Peyer's patch (tissue), 4 donors: ENCODE measurements around the gene CD247. TPM values are rescaled to one million over a fixed set of nuclear protein-coding genes. Genes with fewer than 3 reads are reported as not detected.

ENCODE experiments used
- DNase-seq, 3 donors: peaks; one replicate each; pipeline ENCODE4 v3.0.0-alpha.2; 2017 to 2019
- H3K27ac ChIP-seq, 4 donors: fragments of 200-600 bp; sonication (generic); one replicate each; pipeline ENCODE4 v1.5.1; 2016 to 2019
- H3K27me3 ChIP-seq, 2 donors: fragments of 200-600 bp; sonication (generic); one replicate each; pipeline ENCODE4 v1.5.1; 2019
- H3K36me3 ChIP-seq, 3 donors: fragments of 200-600 bp; sonication (generic); one replicate each; pipeline ENCODE4 v1.5.1; 2016 to 2019
- H3K4me1 ChIP-seq, 4 donors: fragments of 200-600 bp; sonication (generic); one replicate each; pipeline ENCODE4 v1.5.1; 2016 to 2019
- H3K4me3 ChIP-seq, 4 donors: fragments of 200-600 bp; sonication (generic); 1 replicate in 3 of 4; 2 replicates in 1 of 4; pipeline ENCODE4 v1.5.1; 2016 to 2019; ENCODE audit warnings: mild to moderate bottlenecking in 1 of 4
- H3K9me3 ChIP-seq, 4 donors: fragments of 200-600 bp; sonication (generic); one replicate each; pipeline ENCODE4 v1.5.1; 2016 to 2019; ENCODE audit warnings: mild to moderate bottlenecking in 1 of 4
- CTCF ChIP-seq, 6 experiments: fragments of 450-650 bp in 4 of 6; fragments of 200-600 bp in 2 of 6; sonication (generic) in 1 of 6; IDR thresholded peaks; one replicate each; pipeline ENCODE4 v1.5.1; 2017 to 2019; ENCODE audit warnings: antibody characterized with exemption in 6 of 6, mild to moderate bottlenecking in 3 of 6, moderate library complexity in 1 of 6
- POLR2A ChIP-seq, 2 donors: fragments of 450-650 bp; IDR thresholded peaks; one replicate each; pipeline ENCODE4 v1.5.1; 2017; ENCODE audit warnings: antibody characterized with exemption in 2 of 2, mild to moderate bottlenecking in 2 of 2, moderate library complexity in 2 of 2
- total RNA-seq, 4 donors: library from RNA; depleted of rRNA; stranded (reverse); fragments of >200 nt; gene quantifications; one replicate each; pipeline ENCODE4 v1.1.0, GENCODE V29; 2016

CD247 gene
- total RNA-seq, 4 donors from 2014 or later, result 1.9 to 7.4 (median 3.9) TPM; not detected in 1

GRCh38 chr1:167439301-167439988, 78.9 kb downstream of the CD247 start:
- H3K36me3 ChIP-seq, result no peaks in the 10 kb centered on the region

GRCh38 chr1:167438171-167439138, 79.9 kb downstream of the CD247 start:
- no peak overlapping the region for H3K27ac ChIP-seq
- no peaks in the 10 kb centered on the region for H3K27me3 ChIP-seq
- no peaks in the 10 kb centered on the region for H3K9me3 ChIP-seq
- peaks cover 0 to 6% (median 3%) of the 10 kb centered on the region in 4 donors for H3K4me1 ChIP-seq
- DNase-seq, result peak in 2 of 3 donors; percentile 31 to 65
- no peak for TF ChIP-seq POLR2A (IDR thresholded peaks at IDR 0.05)
- H3K4me3 ChIP-seq, result no peak overlapping the region
- H3K36me3 ChIP-seq, result no peaks in the 10 kb centered on the region

More at GRCh38 chr1:167439301-167439988, 78.9 kb downstream of the CD247 start:
- DNase-seq, result peak in 2 of 3 donors; percentile 43 to 59
- TF ChIP-seq CTCF (IDR thresholded peaks at IDR 0.05), result no peak
- no peak for TF ChIP-seq POLR2A (IDR thresholded peaks at IDR 0.05)
- Histone ChIP-seq H3K27ac (no peak overlapping the region), H3K4me1 (peaks cover 0 to 6% (median 3%) of the 10 kb centered on the region in 4 donors), H3K9me3 (no peaks in the 10 kb centered on the region), H3K4me3 (peak overlapping the region; percentile 11 to 46 (median 38)), H3K27me3 (no peaks in the 10 kb centered on the region)

DNA sequence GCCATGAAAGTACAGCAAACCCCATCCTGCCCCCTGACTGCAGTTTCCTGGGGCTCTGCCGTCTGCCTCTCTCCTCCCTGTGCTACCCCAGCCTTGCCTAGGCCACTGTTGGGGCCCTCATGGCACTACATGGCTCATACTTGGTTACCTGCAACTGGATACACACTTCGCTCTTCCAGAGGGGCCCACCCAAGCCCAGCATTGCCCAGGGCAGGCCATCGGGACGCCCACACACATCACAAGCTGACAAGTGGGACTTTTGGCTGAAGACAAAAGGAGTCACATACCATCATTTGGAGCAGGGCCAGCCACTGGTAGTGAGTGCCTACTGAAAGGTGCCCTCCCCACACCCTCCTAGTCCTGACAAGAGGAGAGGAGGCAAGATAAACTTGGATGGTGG, 82.8 kb downstream of the CD247 start:
- Histone ChIP-seq H3K27me3 (no peaks in the 10 kb centered on the region), H3K36me3 (no peaks in the 10 kb centered on the region), H3K4me3 (no peak overlapping the region), H3K9me3 (no peaks in the 10 kb centered on the region), H3K4me1 (peaks cover 0 to 27% (median 7%) of the 10 kb centered on the region in 4 donors), H3K27ac (no peak overlapping the region)
- TF ChIP-seq CTCF (IDR thresholded peaks at IDR 0.05) (no peak), POLR2A (IDR thresholded peaks at IDR 0.05) (no peak)
- DNase-seq, result peak in 1 of 3 donors; percentile 11

DNA sequence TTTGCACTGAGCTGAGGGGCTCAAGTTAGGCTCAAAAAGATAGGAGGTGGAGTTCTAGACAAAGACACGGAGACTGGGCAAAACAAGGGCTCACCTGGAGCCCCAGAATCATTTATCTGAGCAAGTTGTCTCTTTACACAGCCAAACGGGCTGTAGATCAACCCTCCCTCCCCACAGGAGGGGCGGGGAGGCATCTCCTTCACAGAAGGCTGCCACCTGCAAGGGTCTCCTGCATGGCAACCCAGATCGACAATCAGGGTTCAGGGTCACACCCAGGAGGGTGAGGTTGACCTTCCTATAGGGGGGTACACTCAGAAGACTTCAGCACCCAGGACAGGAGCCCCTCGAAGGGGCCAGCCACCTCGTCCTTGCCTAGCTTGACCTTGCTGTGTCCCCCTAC, 84.0 kb downstream of the CD247 start:
- H3K9me3 ChIP-seq, result no peaks in the 10 kb centered on the region
- H3K36me3 ChIP-seq, result no peaks in the 10 kb centered on the region
- no peak for DNase-seq
- TF ChIP-seq POLR2A (IDR thresholded peaks at IDR 0.05) (no peak), CTCF (IDR thresholded peaks at IDR 0.05) (no peak)
- H3K4me3 ChIP-seq, result no peak overlapping the region
- no peak overlapping the region for H3K27ac ChIP-seq
- H3K4me1 ChIP-seq, result peaks cover 0 to 23% (median 7%) of the 10 kb centered on the region in 4 donors
- no peaks in the 10 kb centered on the region for H3K27me3 ChIP-seq

- H3K4me3 ChIP-seq, result no peak overlapping the region
- H3K36me3 ChIP-seq, result no peaks in the 10 kb centered on the region
- no peak overlapping the region for H3K27ac ChIP-seq
- peak in 1 of 3 donors; percentile 12 for DNase-seq
- peaks cover 0 to 20% (median 5%) of the 10 kb centered on the region in 4 donors for H3K4me1 ChIP-seq
- H3K9me3 ChIP-seq, result no peaks in the 10 kb centered on the region
- no peak for TF ChIP-seq POLR2A (IDR thresholded peaks at IDR 0.05)
- TF ChIP-seq CTCF (IDR thresholded peaks at IDR 0.05), result no peak
- H3K27me3 ChIP-seq, result no peaks in the 10 kb centered on the region
These were observed 84.4 kb downstream of the CD247 start for GRCh38 chr1:167433884-167434283.
